H54 (cell line): Measurements from ENCODE around the gene TFF2.
A peak's percentile ranks its signal among the peaks of the same experiment; 100 is the strongest.

Experiments
- DNase-seq: peaks from one replicate; pipeline ENCODE4 v3.0.0; 2011; ENCODE audit warnings: low spot score, mixed read lengths; ENCODE audit not compliant: insufficient read length
- FAIRE-seq: peaks from 3 replicates; lab custom pipeline; 2011; peaks lifted over from hg19 to GRCh38; lab: Jason Lieb, UNC
- POLR2A ChIP-seq: IDR thresholded peaks from 2 replicates; pipeline ENCODE4 v1.6.1; 2011; ENCODE audit warnings: low read depth, mild to moderate bottlenecking, low read length

Gene TFF2

GRCh38 chr21:42310411-42311001 lies 40.3 kb downstream of the TFF2 start:
- FAIRE-seq: no peak
- DNase-seq: no peak
- no peak for TF ChIP-seq POLR2A

GRCh38 chr21:42309753-42310213 lies 41.0 kb downstream of the TFF2 start:
- TF ChIP-seq POLR2A: no peak
- no peak for FAIRE-seq
- DNase-seq: peak; percentile 68

GRCh38 chr21:42308914-42309752 lies 41.7 kb downstream of the TFF2 start:
- DNase-seq: no peak
- no peak for FAIRE-seq
- no peak for TF ChIP-seq POLR2A

- TF ChIP-seq POLR2A: no peak
- FAIRE-seq (no peak), DNase-seq (no peak)
These were observed 42.5 kb downstream of the TFF2 start for GRCh38 chr21:42308161-42308913.

- no peak for TF ChIP-seq POLR2A
- FAIRE-seq (no peak), DNase-seq (no peak)
These were observed 43.7 kb downstream of the TFF2 start for GRCh38 chr21:42307106-42307505.

GRCh38 chr21:42306366-42307035 lies 44.3 kb downstream of the TFF2 start:
- FAIRE-seq: no peak

DNA sequence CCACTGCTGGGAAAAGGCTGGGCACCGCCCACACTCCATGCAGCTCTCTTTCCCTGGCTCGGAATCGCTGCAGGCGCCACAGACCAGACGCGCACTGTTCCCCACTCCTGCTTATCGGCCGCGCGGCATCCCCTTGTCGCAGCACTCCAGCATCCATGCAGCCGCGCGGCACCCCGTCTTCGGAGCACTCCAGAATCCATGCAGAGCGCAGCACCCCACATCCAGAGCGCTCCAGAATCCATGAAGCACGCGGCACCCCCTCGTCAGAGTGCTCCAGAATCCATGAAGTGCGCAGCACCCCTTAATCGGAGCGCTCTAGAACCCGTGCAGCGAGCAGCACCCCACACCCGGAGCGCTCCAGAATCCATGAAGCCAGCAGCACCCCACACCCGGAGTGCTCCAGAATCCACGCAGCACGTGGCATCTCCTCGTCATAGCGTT lies 45.1 kb downstream of the TFF2 start:
- no peak for FAIRE-seq
- no peak for TF ChIP-seq POLR2A
- DNase-seq: no peak

More at GRCh38 chr21:42306366-42307035, 44.3 kb downstream of the TFF2 start:
- DNase-seq: no peak
- no peak for TF ChIP-seq POLR2A

DNA sequence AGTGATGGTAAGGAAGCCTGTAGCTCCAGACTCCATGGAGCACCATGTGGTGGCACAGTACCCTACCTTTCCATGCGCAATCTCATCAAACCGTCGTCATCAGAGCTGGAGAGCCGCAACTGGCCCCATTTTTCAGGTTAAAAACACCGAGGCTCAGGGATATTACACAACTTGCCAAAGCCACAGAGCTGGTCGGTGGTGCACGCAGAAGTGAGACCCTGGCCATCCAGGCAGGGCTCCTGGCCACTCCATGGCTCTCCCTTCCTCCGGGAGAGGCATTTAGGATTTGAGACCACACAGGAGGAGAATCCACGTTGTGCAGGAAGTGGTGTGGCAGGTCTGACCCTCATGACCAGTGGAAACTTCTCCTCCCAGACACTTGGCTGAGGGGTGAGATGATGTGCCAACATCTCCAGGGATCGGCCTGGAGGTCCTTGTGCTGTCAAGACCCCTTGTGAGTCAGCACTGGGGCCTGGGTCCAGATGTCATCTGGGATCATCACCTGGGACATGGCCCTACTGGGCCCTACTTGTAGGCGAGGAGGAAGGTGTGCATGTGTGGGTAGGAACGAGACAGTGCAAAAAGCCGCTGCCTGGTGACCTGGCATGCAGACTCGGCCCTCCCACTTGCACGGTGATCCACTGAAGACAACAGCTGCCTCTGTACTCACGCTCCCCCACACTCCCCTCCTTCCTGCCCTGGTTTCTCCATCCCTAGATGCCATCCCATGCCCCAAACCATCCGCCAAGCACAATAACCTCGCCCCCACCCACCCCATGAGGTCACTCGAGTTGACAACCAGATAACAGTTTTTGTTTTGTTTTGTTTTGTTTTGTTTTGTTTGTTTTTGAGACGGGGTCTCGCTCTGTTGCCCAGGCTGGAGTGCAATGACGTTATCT lies 46.0 kb downstream of the TFF2 start:
- TF ChIP-seq POLR2A: no peak
- FAIRE-seq (no peak), DNase-seq (no peak)

- FAIRE-seq (no peak), DNase-seq (no peak)
- no peak for TF ChIP-seq POLR2A
These were observed 47.4 kb downstream of the TFF2 start for GRCh38 chr21:42303443-42303842.

GRCh38 chr21:42302794-42303193 lies 48.0 kb downstream of the TFF2 start:
- DNase-seq: no peak
- no peak for TF ChIP-seq POLR2A
- FAIRE-seq: no peak

- TF ChIP-seq POLR2A: no peak
- DNase-seq (no peak), FAIRE-seq (no peak)
These were observed 48.6 kb downstream of the TFF2 start for GRCh38 chr21:42302076-42302650.

DNA sequence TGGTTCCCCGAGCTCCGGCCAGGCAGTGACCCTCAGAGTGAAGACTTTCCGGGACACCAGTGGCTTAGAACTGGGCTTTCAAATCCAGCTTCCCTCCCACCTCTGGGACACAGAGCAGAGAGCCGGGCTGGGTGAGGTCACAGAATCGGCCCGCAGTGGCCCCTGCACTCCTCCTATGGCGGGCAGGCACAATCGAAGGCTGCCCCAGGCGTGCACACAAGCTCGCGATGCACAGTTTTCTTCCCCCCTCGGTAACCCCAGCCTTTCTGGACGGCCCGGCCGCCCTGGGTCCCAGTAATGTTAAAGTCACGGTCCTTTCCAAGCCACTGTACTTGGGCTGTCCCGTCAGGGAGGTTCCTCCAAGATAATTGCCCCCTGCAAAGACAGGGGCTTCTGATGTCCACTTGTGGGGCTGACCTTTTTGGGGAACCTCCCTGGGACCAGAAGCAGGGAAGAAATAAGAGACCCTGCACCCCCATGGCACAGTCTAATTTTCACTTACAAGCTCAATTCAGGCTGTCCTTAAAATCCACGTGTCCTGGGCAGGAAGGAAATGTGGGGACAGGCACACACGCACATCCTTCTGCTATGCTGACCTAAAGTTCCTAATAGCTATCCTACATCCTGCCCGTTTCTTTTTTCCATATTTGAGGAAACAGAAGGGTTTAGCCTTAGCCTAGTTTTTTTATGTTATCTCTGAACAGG lies 49.3 kb downstream of the TFF2 start:
- DNase-seq (no peak), FAIRE-seq (no peak)
- TF ChIP-seq POLR2A: no peak
